Chondrocyte (in vitro differentiated cells): ENCODE measurements around the gene ZNF579. TPM values are rescaled to one million over a fixed set of nuclear protein-coding genes. Genes with fewer than 3 reads are reported as not detected.

ENCODE experiments used
- DNase-seq: peaks from one replicate; pipeline ENCODE4 v3.0.0; 2021; ENCODE audit warnings: mixed read lengths, low spot score
- H3K27ac Mint-ChIP-seq: one replicate; pipeline ENCODE4 v1.8.0; 2021; ENCODE audit warnings: mild to moderate bottlenecking, moderate library complexity, mixed read lengths; ENCODE audit not compliant: unreplicated experiment
- H3K27me3 Mint-ChIP-seq: 2 replicates; pipeline ENCODE4 v1.8.0; 2021; ENCODE audit warnings: low read depth, mixed read lengths
- H3K36me3 Mint-ChIP-seq: 2 replicates; pipeline ENCODE4 v1.8.0; 2021; ENCODE audit warnings: low read depth, mixed read lengths
- H3K4me1 Mint-ChIP-seq: 2 replicates; pipeline ENCODE4 v1.8.0; 2021; ENCODE audit warnings: low read depth, mild to moderate bottlenecking, mixed read lengths
- H3K4me3 Mint-ChIP-seq: one replicate; pipeline ENCODE4 v1.8.0; 2021; ENCODE audit warnings: mild to moderate bottlenecking, moderate library complexity, mixed read lengths; ENCODE audit not compliant: unreplicated experiment
- H3K9me3 Mint-ChIP-seq: 2 replicates; pipeline ENCODE4 v1.8.0; 2021; ENCODE audit warnings: low read depth, mixed read lengths
- CTCF ChIP-seq: fragments of 200-600 bp; sonication (generic); IDR thresholded peaks from 2 replicates; pipeline ENCODE4 v1.5.0; 2021; ENCODE audit warnings: antibody characterized with exemption, mild to moderate bottlenecking, moderate library complexity
- total RNA-seq: library from RNA; stranded (reverse); gene quantifications from 3 replicates; pipeline ENCODE4 v1.2.1, GENCODE V29; 2021

The ZNF579 gene
- total RNA-seq, 1 donor from 2014 or later = 23.6 TPM

- H3K27me3 Mint-ChIP-seq = no peaks in the 10 kb centered on the region
- TF ChIP-seq CTCF = no peak
- H3K27ac Mint-ChIP-seq = peak overlapping the region; percentile 99
- H3K4me3 Mint-ChIP-seq = peak overlapping the region; percentile 88
- no peaks in the 10 kb centered on the region for H3K9me3 Mint-ChIP-seq
- peaks cover 25% of the 10 kb centered on the region for H3K4me1 Mint-ChIP-seq
- DNase-seq = peak; percentile 98
- H3K36me3 Mint-ChIP-seq = peaks cover 22% of the 10 kb centered on the region
These were observed 18.2 kb upstream of the ZNF579 start for GRCh38 chr19:55598719-55599467.

- Mint-ChIP-seq H3K36me3 (peaks cover 24% of the 10 kb centered on the region), H3K9me3 (no peaks in the 10 kb centered on the region), H3K27me3 (no peaks in the 10 kb centered on the region), H3K27ac (peak overlapping the region; percentile 51), H3K4me3 (no peak overlapping the region), H3K4me1 (peaks cover 25% of the 10 kb centered on the region)
- no peak for TF ChIP-seq CTCF
- DNase-seq = no peak
These were observed 17.4 kb upstream of the ZNF579 start for GRCh38 chr19:55598034-55598433.

- H3K27ac Mint-ChIP-seq = no peak overlapping the region
- H3K4me1 Mint-ChIP-seq = peaks cover 25% of the 10 kb centered on the region
- no peak for TF ChIP-seq CTCF
- no peaks in the 10 kb centered on the region for H3K27me3 Mint-ChIP-seq
- H3K9me3 Mint-ChIP-seq = no peaks in the 10 kb centered on the region
- DNase-seq = no peak
- H3K36me3 Mint-ChIP-seq = peaks cover 24% of the 10 kb centered on the region
- H3K4me3 Mint-ChIP-seq = no peak overlapping the region
These were observed 16.9 kb upstream of the ZNF579 start for GRCh38 chr19:55597501-55597921.

GRCh38 chr19:55596304-55596703 lies 15.7 kb upstream of the ZNF579 start:
- no peak for TF ChIP-seq CTCF
- no peak overlapping the region for H3K27ac Mint-ChIP-seq
- no peak for DNase-seq
- H3K4me1 Mint-ChIP-seq = peaks cover 20% of the 10 kb centered on the region
- H3K9me3 Mint-ChIP-seq = no peaks in the 10 kb centered on the region
- peaks cover 26% of the 10 kb centered on the region for H3K36me3 Mint-ChIP-seq
- H3K27me3 Mint-ChIP-seq = no peaks in the 10 kb centered on the region
- no peak overlapping the region for H3K4me3 Mint-ChIP-seq

- Mint-ChIP-seq H3K4me1 (peaks cover 14% of the 10 kb centered on the region), H3K4me3 (no peak overlapping the region)
These were observed 14.4 kb upstream of the ZNF579 start for GRCh38 chr19:55594996-55595545.

More at GRCh38 chr19:55594996-55595545, 14.4 kb upstream of the ZNF579 start:
- TF ChIP-seq CTCF = no peak
- no peak for DNase-seq
- Mint-ChIP-seq H3K36me3 (peaks cover 26% of the 10 kb centered on the region), H3K27me3 (no peaks in the 10 kb centered on the region), H3K9me3 (no peaks in the 10 kb centered on the region), H3K27ac (no peak overlapping the region)
